ENCODE measurements around the gene THAP4.

The THAP4 gene

GRCh38 chr2:241561832-241562231 is 75.1 kb downstream of the THAP4 start:
- no peak for DNase-seq

GRCh38 chr2:241560883-241561474 is 76.0 kb downstream of the THAP4 start:
- no peak for DNase-seq

- no peak for DNase-seq
Observed at GRCh38 chr2:241560162-241560882, 76.6 kb downstream of the THAP4 start.

GRCh38 chr2:241559323-241560161 is 77.4 kb downstream of the THAP4 start:
- peak in 1 of 2 experiments; percentile 39 for DNase-seq

- peak; percentile 52 to 72 for DNase-seq
Observed at GRCh38 chr2:241558532-241559322, 78.2 kb downstream of the THAP4 start, which contains the start of gene BOK. Gene BOK, plus strand, starts transcription at chr2:241558745. Its CDS starts 739 bp downstream, at chr2:241559484.

GRCh38 chr2:241556746-241557145 is 80.2 kb downstream of the THAP4 start:
- no peak for DNase-seq

GRCh38 chr2:241555711-241556110 is 81.2 kb downstream of the THAP4 start:
- DNase-seq: no peak

- DNase-seq: no peak
Observed at GRCh38 chr2:241554610-241555322, 82.2 kb downstream of the THAP4 start.

- no peak for DNase-seq
Observed at GRCh38 chr2:241553981-241554380, 83.0 kb downstream of the THAP4 start.

- no peak for DNase-seq
Observed at GRCh38 chr2:241553512-241553830, 83.5 kb downstream of the THAP4 start.

- no peak for DNase-seq
Observed at GRCh38 chr2:241551998-241552737, 84.8 kb downstream of the THAP4 start.

GRCh38 chr2:241551599-241551997 is 85.4 kb downstream of the THAP4 start:
- DNase-seq: no peak

- no peak for DNase-seq
Observed at GRCh38 chr2:241550616-241551580, 86.1 kb downstream of the THAP4 start.

GRCh38 chr2:241548451-241548835 is 88.5 kb downstream of the THAP4 start:
- no peak for DNase-seq

GRCh38 chr2:241547781-241548450 is 89.0 kb downstream of the THAP4 start:
- DNase-seq: no peak

- DNase-seq: peak in 1 of 2 experiments; percentile 50
Observed at GRCh38 chr2:241546771-241547498, 90.0 kb downstream of the THAP4 start.

GRCh38 chr2:241545523-241546473 is 91.2 kb downstream of the THAP4 start:
- DNase-seq: no peak

- DNase-seq: no peak
Observed at GRCh38 chr2:241545106-241545505, 91.9 kb downstream of the THAP4 start.

Measured in SW 1271 (cell line).